ENCODE results near the gene EFNA5. TPM values are rescaled to one million over a fixed set of nuclear protein-coding genes. Genes with fewer than 3 reads are reported as not detected.

EFNA5 gene
- total and polyA plus RNA-seq, 2 of the 8 experiments (the other 6 are each of a cell fraction or from before 2014, with no cell fraction given) = 9.6 to 21.8 TPM

DNA sequence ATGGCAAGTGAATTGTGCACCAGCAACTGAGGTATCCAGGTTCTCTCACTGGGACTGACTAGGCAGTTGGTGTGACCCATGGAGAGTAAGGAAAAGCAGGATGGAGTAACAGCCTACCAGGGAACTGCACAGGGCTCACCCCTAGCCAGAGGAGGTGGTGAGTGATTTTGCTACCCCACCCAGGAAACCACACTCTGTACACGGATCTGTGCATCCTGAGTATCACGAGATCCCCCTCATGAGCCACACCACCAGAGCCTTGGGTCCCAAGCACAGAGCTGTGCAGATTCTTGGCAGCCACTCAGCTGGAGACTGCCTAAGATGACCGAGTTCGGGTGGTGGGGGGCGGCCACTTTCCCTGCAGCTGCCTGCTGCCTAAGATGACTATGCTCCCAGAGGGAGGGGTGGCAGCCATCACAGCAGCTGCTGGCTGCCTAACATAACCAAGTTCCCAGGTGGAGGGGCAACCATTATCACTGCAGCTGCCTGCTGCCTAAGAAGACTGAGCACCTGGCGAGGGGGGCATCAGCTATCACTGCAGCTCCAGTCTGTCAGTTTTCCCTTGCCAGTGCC lies 48.4 kb upstream of the EFNA5 start:
- Histone ChIP-seq H3K56ac (replicated peaks; ENCODE audit: insufficient read length, low read depth, low read length) (no peak overlapping the region), H4K20me1 (replicated peaks in 1 of 2; ENCODE audit: control insufficient read depth in 1 of 2, insufficient read depth in 2 of 2, low read length in 2 of 2) (no peaks in the 10 kb centered on the region), H4K8ac (ENCODE audit: extremely low read depth, insufficient read depth, low read length) (peak overlapping the region; percentile 29; the same call in 1 of the 2 replicates), H3K4me3 (ENCODE audit: extremely low read depth in 1 of 4, insufficient read depth in 2 of 4, low read depth in 3 of 4, low read length in 4 of 4) (no peak overlapping the region), H2BK20ac (ENCODE audit: low read length) (no peak overlapping the region), H3K18ac (ENCODE audit: extremely low read depth, low read length) (no peak overlapping the region), H3K23me2 (ENCODE audit: low read depth, low read length) (no peaks in the 10 kb centered on the region), H3K79me1 (ENCODE audit: low read depth, low read length) (no peaks in the 10 kb centered on the region), H2BK12ac (ENCODE audit: low read depth, low read length) (no peak overlapping the region), H3K9ac (replicated peaks in 1 of 4; ENCODE audit: extremely low read depth in 1 of 4, low read depth in 3 of 4, low read length in 3 of 4) (no peak overlapping the region), H2AK5ac (ENCODE audit: low read depth, low read length) (no peak overlapping the region), H4K91ac (replicated peaks; ENCODE audit: insufficient read length, low read length) (no peak overlapping the region), H3K4ac (replicated peaks; ENCODE audit: insufficient read length, low read depth, low read length) (no peak overlapping the region), H2AFZ (ENCODE audit: low read length) (no peak overlapping the region), H2BK5ac (ENCODE audit: low read depth, low read length) (no peak overlapping the region), H3K27me3 (replicated peaks in 1 of 4; ENCODE audit: control insufficient read depth in 3 of 4, extremely low read depth in 1 of 4, insufficient read depth in 3 of 4, low read length in 3 of 4) (no peaks in the 10 kb centered on the region), H3K79me2 (ENCODE audit: control insufficient read depth in 1 of 2, insufficient read depth in 2 of 2, low read length in 2 of 2) (no peaks in the 10 kb centered on the region), H3K14ac (ENCODE audit: insufficient read length) (no peak overlapping the region), H4K5ac (ENCODE audit: insufficient read length, low read depth, low read length) (no peak overlapping the region), H3K9me3 (ENCODE audit: insufficient read depth in 2 of 2, low read depth in 1 of 2, low read length in 1 of 2) (0 out of 4 replicates have a peak, but pooled peaks cover 0 to 3% of the 10 kb centered on the region in 2 experiments), H3K27ac (ENCODE audit: low read depth, low read length) (no peak overlapping the region), H3K23ac (ENCODE audit: insufficient read length) (no peak overlapping the region), H2BK120ac (replicated peaks; ENCODE audit: low read depth, low read length) (no peak overlapping the region), H3K4me2 (ENCODE audit: insufficient read depth in 1 of 2, low read depth in 2 of 2, low read length in 2 of 2) (no peak overlapping the region), H3K4me1 (replicated peaks in 1 of 4; ENCODE audit: control insufficient read depth in 3 of 4, insufficient read depth in 4 of 4, low read length in 3 of 4) (peaks cover 0 to 4% (median 0%) of the 10 kb centered on the region in 4 experiments; a peak in 1 of 7 replicates), H3K36me3 (ENCODE audit: control insufficient read depth in 2 of 4, insufficient read depth in 4 of 4, low read length in 3 of 4) (no peaks in the 10 kb centered on the region), H2BK15ac (ENCODE audit: low read length) (no peak overlapping the region)
- no peak for DNase-seq (ENCODE audit: low read depth in 1 of 2, low spot score in 2 of 2)
- ChIA-PET POLR2A (ENCODE audit: partially characterized antibody) (interaction anchor here (0.7 kb wide), 1 partner anchor 16 kb away, joined by 3 read pairs; no protein-coding TSS in a partner anchor), CTCF (ENCODE audit: partially characterized antibody) (interaction anchor here (1.1 kb wide), 1 partner anchor 20 kb away, joined by 3 read pairs; no protein-coding TSS in a partner anchor)
- WGBS, 2 experiments (ENCODE audit: extremely low coverage in 1 of 2, insufficient coverage in 1 of 2, insufficient read length in 1 of 2, insufficient replicate concordance in 2 of 2, low coverage in 1 of 2, low lambda C conversion rate in 2 of 2, missing lambda C conversion rate in 1 of 2) = 84% methylated on average over 6 of the region's 6 CpGs; no CpG with 5 or more reads in 1 of the 2 experiments
- no peak for FAIRE-seq
- TF ChIP-seq, protein P1, sequence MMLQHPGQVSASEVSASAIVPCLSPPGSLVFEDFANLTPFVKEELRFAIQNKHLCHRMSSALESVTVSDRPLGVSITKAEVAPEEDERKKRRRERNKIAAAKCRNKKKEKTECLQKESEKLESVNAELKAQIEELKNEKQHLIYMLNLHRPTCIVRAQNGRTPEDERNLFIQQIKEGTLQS (IDR thresholded peaks at IDR 0.05; ENCODE audit: insufficient read depth, low read depth, low read length) = no peak
- TF ChIP-seq TEAD4 (IDR thresholded peaks at IDR 0.05; ENCODE audit: low read depth, low read length) (no peak), POLR2AphosphoS5 (IDR thresholded peaks at IDR 0.05; ENCODE audit: low read depth, low read length) (no peak), SP4 (IDR thresholded peaks at IDR 0.05; ENCODE audit: low read length) (no peak), EP300 (IDR thresholded peaks at IDR 0.05; ENCODE audit: borderline replicate concordance in 1 of 2, low read depth in 2 of 2, low read length in 2 of 2) (no peak), ASH2L (IDR thresholded peaks at IDR 0.05; ENCODE audit: low read length) (no peak), CBX5 (IDR thresholded peaks at IDR 0.05; ENCODE audit: low read depth, low read length) (no peak), RBBP5 (IDR thresholded peaks at IDR 0.05; ENCODE audit: borderline replicate concordance, low read depth, low read length) (no peak), TAF7 (optimal IDR thresholded peaks at IDR 0.05; ENCODE audit: borderline replicate concordance, low read depth, low read length) (no peak), RAD21 (IDR thresholded peaks at IDR 0.05 in 1 of 2, conservative IDR thresholded peaks at IDR 0.05 in 1 of 2; ENCODE audit: low read depth in 2 of 2, low read length in 2 of 2) (no peak), BCL11A (IDR thresholded peaks at IDR 0.05; ENCODE audit: low read depth in 2 of 2, low read length in 2 of 2) (no peak), EGR1 (IDR thresholded peaks at IDR 0.05; ENCODE audit: borderline replicate concordance, low read depth, low read length) (no peak)

Data from H1 (cell line).